K562 (cell line): ENCODE results near the gene EEF2K. TPM values are rescaled to one million over a fixed set of nuclear protein-coding genes. Genes with fewer than 3 reads are reported as not detected.
A peak's percentile ranks its signal among the peaks of the same experiment; 100 is the strongest.

Source experiments
- CXXC5 ChIP-seq: fragments of 250-450 bp; sonication (Bioruptor Pico); IDR thresholded peaks from 2 replicates; pipeline ENCODE4 v1.8.0; 2022; ENCODE audit warnings: inconsistent platforms, mild to moderate bottlenecking, moderate library complexity
- FOXP4 ChIP-seq: sonication (generic); formaldehyde crosslinking; IDR thresholded peaks from 2 replicates; pipeline ENCODE4 v1.8.0; 2022; ENCODE audit warnings: mild to moderate bottlenecking, missing genetic modification reagents, borderline replicate concordance
- HDAC3 ChIP-seq: fragments of 450-650 bp; IDR thresholded peaks from 2 replicates; pipeline ENCODE4 v1.6.1; 2018; ENCODE audit warnings: borderline replicate concordance, mild to moderate bottlenecking, moderate library complexity; ENCODE audit not compliant: partially characterized antibody
- ID3 ChIP-seq, 2 experiments: fragments of 250-450 bp in 1 of 2; fragments of 450-650 bp in 1 of 2; sonication (Bioruptor Pico) in 1 of 2; IDR thresholded peaks; 2 replicates each; pipeline versions ENCODE4 v1.6.1 to v1.8.0; 2016 to 2021; ENCODE audit warnings: mild to moderate bottlenecking in 2 of 2, moderate library complexity in 2 of 2, missing compliant biosample characterization in 1 of 2, missing genetic modification characterization in 1 of 2
- KHSRP ChIP-seq: fragments of 450-650 bp; IDR thresholded peaks from 2 replicates; pipeline ENCODE4 v1.6.1; 2017
- NFYB ChIP-seq: IDR thresholded peaks from 2 replicates; pipeline ENCODE4 v1.6.1; 2011; ENCODE audit warnings: mild to moderate bottlenecking, moderate library complexity; ENCODE audit not compliant: insufficient read length; ENCODE audit errors: extremely low read depth
- NR2C2 ChIP-seq, 2 experiments: fragments of 200-800 bp in 1 of 2; sonication (Bioruptor generic) in 1 of 2; sonication (generic) in 1 of 2; formaldehyde crosslinking in 1 of 2; IDR thresholded peaks; 2 replicates each; pipeline versions ENCODE4 v1.6.1 to v1.8.0; 2016 to 2022; ENCODE audit warnings: mild to moderate bottlenecking in 1 of 2, missing compliant biosample characterization in 1 of 2, missing genetic modification characterization in 1 of 2, missing genetic modification reagents in 1 of 2
- PHB ChIP-seq: fragments of 250-450 bp; sonication (Bioruptor Pico); IDR thresholded peaks from 2 replicates; pipeline ENCODE4 v1.5.0; 2021
- PML ChIP-seq: IDR thresholded peaks from 2 replicates; pipeline ENCODE4 v1.6.1; 2012; ENCODE audit warnings: low read length, inconsistent platforms
- RBM15 ChIP-seq: fragments of 200-400 bp; formaldehyde crosslinking; IDR thresholded peaks from 2 replicates; pipeline ENCODE4 v1.6.1; 2018; ENCODE audit warnings: mild to moderate bottlenecking, low read length, moderate library complexity; ENCODE audit not compliant: insufficient read depth
- SAFB2 ChIP-seq: fragments of 200-400 bp; formaldehyde crosslinking; IDR thresholded peaks from 2 replicates; pipeline ENCODE4 v1.6.1; 2018; ENCODE audit warnings: borderline replicate concordance, low read length, low read depth, moderate library complexity; ENCODE audit not compliant: severe bottlenecking
- TBP ChIP-seq: optimal IDR thresholded peaks from 2 replicates; pipeline ENCODE3; 2011; ENCODE audit warnings: low read depth, low read length, improper control_type of control experiment
- TCF7 ChIP-seq: sonication (generic); IDR thresholded peaks from 2 replicates; pipeline ENCODE4 v1.6.1; 2016; ENCODE audit warnings: antibody characterized with exemption, borderline replicate concordance
- TGIF2 ChIP-seq: sonication (generic); formaldehyde crosslinking; IDR thresholded peaks from 2 replicates; pipeline ENCODE4 v1.8.1; 2022; ENCODE audit warnings: mild to moderate bottlenecking, missing genetic modification reagents, moderate library complexity
- THRB ChIP-seq: fragments of 450-650 bp; formaldehyde crosslinking; conservative IDR thresholded peaks from 2 replicates; pipeline ENCODE4 v1.4.0; 2022; ENCODE audit warnings: mild to moderate bottlenecking, missing genetic modification characterization
- ZNF436 ChIP-seq: fragments of 250-450, 450-650 bp; sonication (Bioruptor Pico); formaldehyde crosslinking; IDR thresholded peaks from 2 replicates; pipeline ENCODE4 v1.7.0; 2020; ENCODE audit warnings: mild to moderate bottlenecking
- polyA plus RNA-seq, 8 experiments: library from polyadenylated mRNA; depleted of rRNA in 4 of 8; stranded (reverse) in 5 of 8; unstranded in 3 of 8; fragments of >200 nt; fragmentation: Nextera tagmentation in 2 of 8; fragmentation: Illumina TruSeq in 1 of 8; extraction: Ambion mirVana in 2 of 8; extraction: Trizol in 1 of 8; gene quantifications; 2 replicates each; pipeline versions ENCODE4 v1.2.1 to v1.2.3, GENCODE V29; 2011 to 2014; ENCODE audit warnings: inconsistent platforms in 1 of 8, missing spikeins in 1 of 8
- total RNA-seq, 7 experiments: library from RNA; depleted of rRNA in 6 of 7; stranded (reverse); fragments of >200 nt in 6 of 7; fragmentation: Illumina TruSeq in 2 of 7; extraction: Trizol in 2 of 7; gene quantifications; 2 replicates each; pipeline versions ENCODE4 v1.2.1 to v1.2.3, GENCODE V29; 2011 to 2021; ENCODE audit warnings: low replicate concordance in 1 of 7
- TF ChIP-seq, protein P1 (sequence below), 2 experiments: IDR thresholded peaks; 2 replicates each; pipeline ENCODE4 v1.6.1; 2011; ENCODE audit warnings: borderline replicate concordance in 1 of 2, control low read depth in 1 of 2, low read depth in 1 of 2, low read length in 1 of 2, mild to moderate bottlenecking in 1 of 2, mixed read lengths in 1 of 2, moderate library complexity in 1 of 2; ENCODE audit not compliant: insufficient read depth in 1 of 2, insufficient read length in 1 of 2, poor library complexity in 1 of 2, severe bottlenecking in 1 of 2; ENCODE audit errors: extremely low read depth in 1 of 2
- TF ChIP-seq, protein P2 (sequence below): fragments of 450-650 bp; formaldehyde crosslinking; IDR thresholded peaks from 2 replicates; pipeline ENCODE4 v1.4.0; 2022; ENCODE audit warnings: missing genetic modification characterization

Gene EEF2K
- total and polyA plus RNA-seq, 9 of the 15 experiments (the other 6 are each of a cell fraction or from before 2014, with no cell fraction given) = 3.0 to 35.2 (median 12.2) TPM

- TF ChIP-seq THRB (CRISPR knock-in tag) (peak; percentile 92), TGIF2 (CRISPR knock-in tag) (no peak), SAFB2 (no peak), TCF7 (no peak; the same call in 1 of the 2 replicates), PHB (CRISPR knock-in tag) (peak; percentile 68; the same call in 1 of the 2 replicates), PML (peak; percentile 64), ZNF436 (CRISPR knock-in tag) (peak; percentile 48; the same call in 1 of the 2 replicates), FOXP4 (CRISPR knock-in tag) (0 out of 2 replicates have a peak, but pooled peaks have one; percentile 21), RBM15 (no peak), ID3 (CRISPR knock-in tag; IDR thresholded peaks at IDR 0.05) (no peak), ID3 (tag; IDR thresholded peaks at IDR 0.05) (peak; percentile 65; the same call in 1 of the 2 replicates), NR2C2 (CRISPR knock-in tag; IDR thresholded peaks at IDR 0.05) (no peak), NR2C2 (tag; IDR thresholded peaks at IDR 0.05) (peak; percentile 66), TBP (peak; percentile 100), NFYB (no peak), CXXC5 (peak; percentile 51), KHSRP (0 out of 2 replicates have a peak, but pooled peaks have one; percentile 76), HDAC3 (peak; percentile 61)
- TF ChIP-seq, protein P1, sequence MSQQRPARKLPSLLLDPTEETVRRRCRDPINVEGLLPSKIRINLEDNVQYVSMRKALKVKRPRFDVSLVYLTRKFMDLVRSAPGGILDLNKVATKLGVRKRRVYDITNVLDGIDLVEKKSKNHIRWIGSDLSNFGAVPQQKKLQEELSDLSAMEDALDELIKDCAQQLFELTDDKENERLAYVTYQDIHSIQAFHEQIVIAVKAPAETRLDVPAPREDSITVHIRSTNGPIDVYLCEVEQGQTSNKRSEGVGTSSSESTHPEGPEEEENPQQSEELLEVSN (IDR thresholded peaks at IDR 0.05; ENCODE audit: borderline replicate concordance in 1 of 2, extremely low read depth in 1 of 2, insufficient read depth in 1 of 2, insufficient read length in 1 of 2, low read depth in 1 of 2, low read length in 1 of 2, poor library complexity in 1 of 2, severe bottlenecking in 1 of 2) = peak in 1 of 2 experiments; percentile 16
- TF ChIP-seq, protein P2, sequence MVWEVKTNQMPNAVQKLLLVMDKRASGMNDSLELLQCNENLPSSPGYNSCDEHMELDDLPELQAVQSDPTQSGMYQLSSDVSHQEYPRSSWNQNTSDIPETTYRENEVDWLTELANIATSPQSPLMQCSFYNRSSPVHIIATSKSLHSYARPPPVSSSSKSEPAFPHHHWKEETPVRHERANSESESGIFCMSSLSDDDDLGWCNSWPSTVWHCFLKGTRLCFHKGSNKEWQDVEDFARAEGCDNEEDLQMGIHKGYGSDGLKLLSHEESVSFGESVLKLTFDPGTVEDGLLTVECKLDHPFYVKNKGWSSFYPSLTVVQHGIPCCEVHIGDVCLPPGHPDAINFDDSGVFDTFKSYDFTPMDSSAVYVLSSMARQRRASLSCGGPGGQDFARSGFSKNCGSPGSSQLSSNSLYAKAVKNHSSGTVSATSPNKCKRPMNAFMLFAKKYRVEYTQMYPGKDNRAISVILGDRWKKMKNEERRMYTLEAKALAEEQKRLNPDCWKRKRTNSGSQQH (CRISPR knock-in tag) = peak; percentile 32; the same call in 1 of the 2 replicates
These were observed 92.0 kb downstream of the EEF2K start (continued) for GRCh38 chr16:22297871-22298733.
